Measurements from ENCODE around the gene TMEM52B.

Gene TMEM52B

GRCh38 chr12:10170216-10170615 lies 8.6 kb upstream of the TMEM52B start:
- TF ChIP-seq CTCF (IDR thresholded peaks at IDR 0.05; ENCODE audit: borderline replicate concordance, insufficient read depth, low read depth, low read length) = no peak
- no peak overlapping the region for H3K4me3 ChIP-seq (ENCODE audit: low read depth, low read length)

- TF ChIP-seq CTCF (IDR thresholded peaks at IDR 0.05; ENCODE audit: borderline replicate concordance, insufficient read depth, low read depth, low read length) = no peak
- no peak within 1 kb of the TSS for H3K4me3 ChIP-seq (ENCODE audit: low read depth, low read length)
Measured at GRCh38 chr12:10171973-10172728, 6.7 kb upstream of the TMEM52B start, which contains the start of gene OLR1. Gene OLR1, minus strand, starts transcription at chr12:10172132. Its CDS starts 55 bp downstream, at chr12:10172077.

GRCh38 chr12:10174986-10175614 lies 3.7 kb upstream of the TMEM52B start:
- TF ChIP-seq CTCF (IDR thresholded peaks at IDR 0.05; ENCODE audit: borderline replicate concordance, insufficient read depth, low read depth, low read length) = no peak
- H3K4me3 ChIP-seq (ENCODE audit: low read depth, low read length) = no peak overlapping the region

- no peak overlapping the region for H3K4me3 ChIP-seq (ENCODE audit: low read depth, low read length)
- no peak for TF ChIP-seq CTCF (IDR thresholded peaks at IDR 0.05; ENCODE audit: borderline replicate concordance, insufficient read depth, low read depth, low read length)
Measured at GRCh38 chr12:10175846-10176636, 2.8 kb upstream of the TMEM52B start.

GRCh38 chr12:10179776-10180181 lies 947 bp downstream of the TMEM52B start:
- TF ChIP-seq CTCF (IDR thresholded peaks at IDR 0.05; ENCODE audit: borderline replicate concordance, insufficient read depth, low read depth, low read length) = no peak
- H3K4me3 ChIP-seq (ENCODE audit: low read depth, low read length) = no peak overlapping the region

GRCh38 chr12:10182354-10183049 lies 3.7 kb downstream of the TMEM52B start:
- no peak overlapping the region for H3K4me3 ChIP-seq (ENCODE audit: low read depth, low read length)
- TF ChIP-seq CTCF (IDR thresholded peaks at IDR 0.05; ENCODE audit: borderline replicate concordance, insufficient read depth, low read depth, low read length) = no peak
